Naive thymus-derived CD4-positive, alpha-beta T cell (primary cell): Measurements from ENCODE around the gene TUB. TPM values are rescaled to one million over a fixed set of nuclear protein-coding genes. Genes with fewer than 3 reads are reported as not detected.
A peak's percentile ranks its signal among the peaks of the same experiment; 100 is the strongest.

Experiments
- ATAC-seq: fragments of 150-1000 bp; cut with Tn5 transposase; 2 replicates; pipeline ENCODE4 v1.10.0; 2021; ENCODE audit warnings: mild to moderate bottlenecking, moderate library complexity
- CTCF ChIA-PET: fragments of 350-600 bp; sonication (Branson Sonifier 250); formaldehyde crosslinking; loops from one replicate; lab custom pipeline; 2021; ENCODE audit warnings: antibody characterized with exemption; lab: Charles Lee
- POLR2A ChIA-PET: fragments of 350-600 bp; sonication (Branson Sonifier 250); formaldehyde crosslinking; loops from one replicate; lab custom pipeline; 2021; ENCODE audit warnings: antibody characterized with exemption, inconsistent platforms; lab: Charles Lee
- DNase-seq, 9 donors: peaks; one replicate each; pipeline versions ENCODE4 v3.0.0 to v3.0.0-alpha.2; 2020 to 2022; ENCODE audit warnings: mixed read lengths in 1 of 9
- H3K27ac ChIP-seq: one replicate; pipeline ENCODE4 v1.7.0; 2013; ENCODE audit warnings: mild to moderate bottlenecking, low read depth, low read length, moderate library complexity
- H3K27me3 ChIP-seq, 2 donors: one replicate each; pipeline ENCODE4 v1.7.0; 2013; ENCODE audit warnings: low read length in 2 of 2, mild to moderate bottlenecking in 2 of 2, moderate library complexity in 2 of 2; ENCODE audit not compliant: control insufficient read depth in 2 of 2, insufficient read depth in 2 of 2
- H3K36me3 ChIP-seq, 3 experiments: 1 replicate in 2 of 3; 2 replicates in 1 of 3; pipeline ENCODE4 v1.7.0; 2013; ENCODE audit warnings: low read length in 3 of 3, mild to moderate bottlenecking in 3 of 3, moderate library complexity in 1 of 3; ENCODE audit not compliant: insufficient read depth in 3 of 3, control insufficient read depth in 2 of 3
- H3K4me1 ChIP-seq, 2 donors: one replicate each; pipeline ENCODE4 v1.7.0; 2013; ENCODE audit warnings: low read length in 2 of 2, mild to moderate bottlenecking in 2 of 2, moderate library complexity in 1 of 2; ENCODE audit not compliant: control insufficient read depth in 2 of 2, insufficient read depth in 2 of 2
- H3K4me3 ChIP-seq: 2 replicates; pipeline ENCODE4 v1.7.0; 2013; ENCODE audit warnings: mild to moderate bottlenecking, low read length
- H3K9me3 ChIP-seq, 3 experiments: 1 replicate in 2 of 3; 2 replicates in 1 of 3; pipeline ENCODE4 v1.7.0; 2013; ENCODE audit warnings: low read length in 3 of 3; ENCODE audit not compliant: control insufficient read depth in 2 of 3
- H3K27ac Mint-ChIP-seq, 9 donors: one replicate each; pipeline ENCODE4 v1.8.0; 2020 to 2022; ENCODE audit warnings: mixed read lengths in 9 of 9, mild to moderate bottlenecking in 8 of 9, moderate library complexity in 5 of 9, inconsistent platforms in 2 of 9
- H3K27me3 Mint-ChIP-seq, 5 donors: one replicate each; pipeline ENCODE4 v1.8.0; 2021 to 2022; ENCODE audit warnings: mixed read lengths in 5 of 5, mild to moderate bottlenecking in 1 of 5
- H3K36me3 Mint-ChIP-seq, 5 donors: one replicate each; pipeline ENCODE4 v1.8.0; 2020 to 2022; ENCODE audit warnings: mixed read lengths in 5 of 5, mild to moderate bottlenecking in 3 of 5, inconsistent platforms in 1 of 5
- H3K4me1 Mint-ChIP-seq, 7 donors: one replicate each; pipeline ENCODE4 v1.8.0; 2020 to 2022; ENCODE audit warnings: mixed read lengths in 7 of 7, mild to moderate bottlenecking in 3 of 7, inconsistent platforms in 1 of 7
- H3K4me3 Mint-ChIP-seq, 10 donors: one replicate each; pipeline ENCODE4 v1.8.0; 2020 to 2022; ENCODE audit warnings: mild to moderate bottlenecking in 10 of 10, mixed read lengths in 10 of 10, moderate library complexity in 6 of 10, inconsistent platforms in 2 of 10
- H3K9me3 Mint-ChIP-seq, 11 donors: one replicate each; pipeline ENCODE4 v1.8.0; 2020 to 2022; ENCODE audit warnings: mixed read lengths in 11 of 11, mild to moderate bottlenecking in 4 of 11, inconsistent platforms in 1 of 11, moderate library complexity in 1 of 11
- intact Hi-C, 2 donors: fragments of 100-400 bp; cut with micrococcal nuclease; formaldehyde crosslinking; loops; one replicate each; pipeline ENCODE4 v1.15.1; 2023
- polyA plus RNA-seq, 2 donors: library from polyadenylated mRNA; unstranded; fragments of 300-500 nt; fragmentation: Illumina TruSeq; gene quantifications; one replicate each; pipeline ENCODE4 v1.2.3, GENCODE V29; 2021
- total RNA-seq, 6 experiments: library from RNA in 5 of 6; stranded (reverse) in 5 of 6; gene quantifications; 1 replicate in 5 of 6; 2 replicates in 1 of 6; pipeline ENCODE4 v1.2.3 and lab custom pipeline; 2021 to 2026

Gene TUB
- total and polyA plus RNA-seq, 7 experiments from 2014 or later, result 0.05 to 0.12 (median 0.06) TPM; not detected in 3

- H3K27me3 Mint-ChIP-seq, result peaks cover 29 to 53% (median 42%) of the 10 kb centered on the region in 5 donors
- peaks cover 0 to 10% (median 5%) of the 10 kb centered on the region in 7 donors for H3K4me1 Mint-ChIP-seq
- ATAC-seq (no peak), DNase-seq (no peak)
- Histone ChIP-seq H3K4me3 (no peak overlapping the region), H3K4me1 (no peaks in the 10 kb centered on the region), H3K27ac (no peak overlapping the region), H3K9me3 (no peaks in the 10 kb centered on the region), H3K36me3 (no peaks in the 10 kb centered on the region), H3K27me3 (peaks cover 0 to 6% of the 10 kb centered on the region in 2 donors)
- no peak overlapping the region for H3K27ac Mint-ChIP-seq
- intact Hi-C loops, result no loop called here
- H3K4me3 Mint-ChIP-seq, result peak overlapping the region in 6 of 10 donors; percentile 7 to 76 (median 38)
- H3K36me3 Mint-ChIP-seq, result no peaks in the 10 kb centered on the region
- CTCF ChIA-PET, result no interaction called here
- H3K9me3 Mint-ChIP-seq, result peaks cover 0 to 6% (median 0%) of the 10 kb centered on the region in 11 donors
- POLR2A ChIA-PET, result no interaction called here
Measured at GRCh38 chr11:8079111-8079675, 1.8 kb upstream of the TUB start.

DNA sequence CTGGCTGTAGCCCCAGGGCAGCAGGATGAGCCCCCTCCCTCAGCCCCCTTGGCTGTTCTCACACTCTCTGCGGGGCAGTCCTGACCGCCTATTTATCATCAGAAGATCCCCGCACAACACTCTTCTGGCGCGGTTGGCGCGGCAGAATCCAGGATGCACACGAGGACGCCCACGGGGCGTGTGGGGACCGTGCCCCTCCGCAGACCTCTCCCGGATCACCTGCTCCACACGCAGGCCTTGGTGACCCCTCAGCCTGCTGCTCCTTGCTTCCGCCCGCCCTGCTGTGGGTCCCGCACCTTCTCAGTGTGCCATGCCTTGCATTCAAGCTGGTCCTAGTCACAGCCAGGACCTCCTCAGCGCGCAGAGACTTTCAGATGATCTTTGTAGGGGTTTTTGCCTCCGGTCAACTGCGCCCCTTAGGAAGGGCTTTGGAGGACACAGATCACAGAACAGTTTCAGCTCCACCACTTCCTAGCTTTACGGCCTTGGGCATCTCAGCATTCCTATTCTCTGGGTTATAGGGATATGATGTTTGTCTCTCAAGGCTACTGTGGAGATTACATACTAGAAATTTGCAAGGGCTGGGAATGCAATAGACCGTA is 841 bp upstream of the TUB start:
- CTCF ChIA-PET, result no interaction called here
- Mint-ChIP-seq H3K27me3 (peaks cover 39 to 61% (median 49%) of the 10 kb centered on the region in 5 donors), H3K9me3 (peaks cover 0 to 6% (median 0%) of the 10 kb centered on the region in 11 donors), H3K4me3 (peak overlapping the region; percentile 47 to 82 (median 70)), H3K36me3 (no peaks in the 10 kb centered on the region), H3K4me1 (peaks cover 0 to 10% (median 5%) of the 10 kb centered on the region in 7 donors), H3K27ac (no peak overlapping the region)
- H3K36me3 ChIP-seq, result no peaks in the 10 kb centered on the region
- DNase-seq (no peak), ATAC-seq (no peak)
- POLR2A ChIA-PET, result no interaction called here
- no peaks in the 10 kb centered on the region for H3K4me1 ChIP-seq
- no peak overlapping the region for H3K4me3 ChIP-seq
- H3K27me3 ChIP-seq, result peaks cover 0 to 6% of the 10 kb centered on the region in 2 donors
- intact Hi-C loops, result no loop called here
- no peak overlapping the region for H3K27ac ChIP-seq
- no peaks in the 10 kb centered on the region for H3K9me3 ChIP-seq

GRCh38 chr11:8081591-8082250 is 710 bp downstream of the TUB start:
- peaks cover 0 to 10% (median 5%) of the 10 kb centered on the region in 7 donors for H3K4me1 Mint-ChIP-seq
- CTCF ChIA-PET, result no interaction called here
- Histone ChIP-seq H3K4me1 (no peaks in the 10 kb centered on the region), H3K27ac (no peak overlapping the region), H3K9me3 (no peaks in the 10 kb centered on the region), H3K4me3 (no peak overlapping the region), H3K27me3 (peaks cover 0 to 6% of the 10 kb centered on the region in 2 donors), H3K36me3 (no peaks in the 10 kb centered on the region)
- H3K27me3 Mint-ChIP-seq, result peaks cover 54 to 69% (median 58%) of the 10 kb centered on the region in 5 donors
- intact Hi-C loops, result no loop called here
- H3K4me3 Mint-ChIP-seq, result peak overlapping the region; percentile 7 to 78 (median 66)
- no peak for DNase-seq
- no peaks in the 10 kb centered on the region for H3K36me3 Mint-ChIP-seq
- no peak overlapping the region for H3K27ac Mint-ChIP-seq
- peak; percentile 4 for ATAC-seq
- peaks cover 0 to 6% (median 0%) of the 10 kb centered on the region in 11 donors for H3K9me3 Mint-ChIP-seq
- POLR2A ChIA-PET, result no interaction called here

GRCh38 chr11:8082391-8083087 is 1.5 kb downstream of the TUB start:
- no peak overlapping the region for H3K4me3 ChIP-seq
- Mint-ChIP-seq H3K4me1 (peaks cover 0 to 10% (median 5%) of the 10 kb centered on the region in 7 donors), H3K4me3 (peak overlapping the region in 8 of 10 donors; percentile 11 to 78 (median 66)), H3K27ac (no peak overlapping the region), H3K27me3 (peaks cover 55 to 67% (median 62%) of the 10 kb centered on the region in 5 donors), H3K36me3 (no peaks in the 10 kb centered on the region), H3K9me3 (peaks cover 0 to 6% (median 0%) of the 10 kb centered on the region in 11 donors)
- H3K27me3 ChIP-seq, result peaks cover 0 to 6% of the 10 kb centered on the region in 2 donors
- H3K36me3 ChIP-seq, result no peaks in the 10 kb centered on the region
- H3K27ac ChIP-seq, result no peak overlapping the region
- CTCF ChIA-PET, result no interaction called here
- no peaks in the 10 kb centered on the region for H3K9me3 ChIP-seq
- ATAC-seq, result no peak
- no peaks in the 10 kb centered on the region for H3K4me1 ChIP-seq
- POLR2A ChIA-PET, result no interaction called here
- DNase-seq, result no peak
- intact Hi-C loops, result no loop called here

DNA sequence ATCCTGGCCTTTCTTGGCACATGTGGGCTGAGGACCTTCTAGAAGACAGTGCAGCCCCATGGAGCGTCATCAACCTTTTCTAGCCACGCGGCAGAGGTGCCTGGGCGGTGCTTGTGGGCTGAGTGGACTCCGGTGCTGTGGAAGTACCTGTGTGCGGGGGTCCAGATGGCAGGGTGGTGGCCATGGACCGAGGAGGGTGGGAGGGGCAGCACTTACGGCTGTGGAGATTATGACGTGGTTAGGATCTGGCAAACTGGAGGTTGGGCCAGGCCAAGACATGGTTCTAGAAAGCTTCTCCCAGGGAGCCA is 2.0 kb downstream of the TUB start:
- Histone ChIP-seq H3K27ac (no peak overlapping the region), H3K4me1 (no peaks in the 10 kb centered on the region), H3K4me3 (no peak overlapping the region), H3K36me3 (no peaks in the 10 kb centered on the region), H3K9me3 (no peaks in the 10 kb centered on the region), H3K27me3 (peaks cover 0 to 6% of the 10 kb centered on the region in 2 donors)
- ChIA-PET CTCF (no interaction called here), POLR2A (no interaction called here)
- Mint-ChIP-seq H3K9me3 (peaks cover 0 to 6% (median 0%) of the 10 kb centered on the region in 11 donors), H3K36me3 (no peaks in the 10 kb centered on the region), H3K4me3 (peak overlapping the region in 1 of 10 donors; percentile 64), H3K27me3 (peaks cover 52 to 66% (median 62%) of the 10 kb centered on the region in 5 donors), H3K27ac (no peak overlapping the region), H3K4me1 (peaks cover 0 to 10% (median 5%) of the 10 kb centered on the region in 7 donors)
- intact Hi-C loops, result no loop called here
- DNase-seq (no peak), ATAC-seq (no peak)

- H3K9me3 ChIP-seq, result no peaks in the 10 kb centered on the region
- ATAC-seq (no peak), DNase-seq (no peak)
- intact Hi-C loops, result no loop called here
- no peaks in the 10 kb centered on the region for H3K36me3 Mint-ChIP-seq
- peaks cover 0 to 4% (median 0%) of the 10 kb centered on the region in 11 donors for H3K9me3 Mint-ChIP-seq
- peak overlapping the region in 1 of 9 donors; percentile 26 for H3K27ac Mint-ChIP-seq
- H3K27me3 ChIP-seq, result peaks cover 0 to 6% of the 10 kb centered on the region in 2 donors
- no peaks in the 10 kb centered on the region for H3K4me1 ChIP-seq
- peaks cover 49 to 66% (median 57%) of the 10 kb centered on the region in 5 donors for H3K27me3 Mint-ChIP-seq
- H3K4me3 Mint-ChIP-seq, result no peak overlapping the region
- peaks cover 0 to 10% (median 5%) of the 10 kb centered on the region in 7 donors for H3K4me1 Mint-ChIP-seq
- no peak overlapping the region for H3K27ac ChIP-seq
- no peaks in the 10 kb centered on the region for H3K36me3 ChIP-seq
- ChIA-PET CTCF (no interaction called here), POLR2A (no interaction called here)
- no peak overlapping the region for H3K4me3 ChIP-seq
Measured at GRCh38 chr11:8083871-8084281, 2.9 kb downstream of the TUB start.
